Measurements from ENCODE around the gene TFF3.

TFF3 gene

GRCh38 chr21:42320791-42321190 lies 5.6 kb upstream of the TFF3 start:
- no peak for DNase-seq (ENCODE audit: low read depth)

DNA sequence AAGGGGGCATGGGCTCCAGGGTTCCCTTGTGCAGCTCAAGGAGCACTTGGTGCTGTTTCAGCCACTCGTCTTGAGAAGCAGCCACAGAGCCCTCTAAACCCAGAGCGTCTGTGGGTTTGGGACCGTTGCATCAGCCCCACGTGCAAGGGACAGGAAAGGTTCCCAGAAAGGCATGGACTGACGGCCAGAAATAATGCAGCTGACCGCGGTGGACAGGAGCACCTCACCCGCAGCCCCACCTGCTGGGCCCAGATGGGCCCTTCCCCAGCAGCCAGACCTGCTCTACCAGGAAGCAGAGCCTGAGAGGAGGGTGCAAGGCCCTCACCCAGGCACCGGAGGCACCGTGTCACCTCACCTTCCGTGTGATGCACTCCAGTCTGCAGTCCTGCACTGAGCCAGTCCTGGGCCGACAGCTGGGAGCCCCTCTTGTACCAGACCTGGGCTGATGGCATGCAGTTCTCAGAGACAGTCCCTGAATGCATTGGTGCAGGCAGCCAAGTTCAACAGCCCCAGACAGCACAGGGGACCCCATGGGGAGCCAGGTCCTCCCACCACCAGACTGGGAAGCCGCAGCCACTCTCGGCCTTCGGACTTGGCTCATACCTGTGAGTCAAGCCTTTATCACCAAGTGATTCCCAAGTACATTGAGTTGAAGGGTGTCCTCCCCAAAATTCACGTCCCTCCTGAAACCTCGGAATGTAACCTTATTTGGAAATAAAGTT lies 4.8 kb upstream of the TFF3 start:
- no peak for DNase-seq (ENCODE audit: low read depth)

DNA sequence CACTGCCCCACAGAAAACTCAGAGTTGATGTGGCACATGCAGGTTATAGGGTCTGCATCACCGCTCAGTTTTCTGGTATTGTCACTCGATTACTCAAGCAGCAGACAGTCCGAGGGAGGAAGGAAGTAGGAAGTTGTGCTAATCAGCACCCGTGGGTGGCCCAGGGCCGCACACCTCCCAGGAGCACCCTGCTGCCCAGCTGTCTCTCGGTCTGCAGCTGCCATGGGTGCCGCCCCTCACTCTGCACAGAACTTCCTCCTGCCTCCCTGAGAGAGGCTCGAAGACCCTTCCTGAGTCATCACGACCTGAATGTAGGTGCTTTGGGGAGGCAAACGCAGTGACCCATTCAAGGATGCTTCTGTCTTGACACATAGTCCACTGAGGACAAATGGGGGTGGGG lies 4.2 kb upstream of the TFF3 start:
- no peak for DNase-seq (ENCODE audit: low read depth)

- no peak for DNase-seq (ENCODE audit: low read depth)
These were observed 2.9 kb upstream of the TFF3 start for GRCh38 chr21:42317826-42318746.

DNA sequence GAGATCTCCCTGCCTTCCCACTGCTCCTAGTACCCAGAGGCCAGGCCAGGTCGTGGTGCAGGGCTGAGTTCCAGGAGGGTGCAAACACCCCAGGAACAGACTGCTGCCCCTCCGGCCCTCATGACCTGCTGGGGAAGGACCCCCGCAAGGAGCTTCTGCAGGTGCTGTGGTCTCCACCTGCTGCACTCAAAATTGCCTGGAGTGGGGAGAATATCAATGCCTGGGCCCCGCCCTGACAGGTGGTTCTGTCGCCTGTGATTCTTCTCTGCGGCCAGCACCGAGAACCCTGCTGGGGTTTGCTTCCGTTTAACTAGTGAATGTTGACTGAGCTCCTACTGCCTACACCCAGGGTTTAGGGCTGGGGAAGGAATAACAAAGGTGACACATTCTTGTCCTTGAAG lies 2.1 kb upstream of the TFF3 start:
- no peak for DNase-seq (ENCODE audit: low read depth)

- DNase-seq (ENCODE audit: low read depth) = no peak
These were observed 1.7 kb upstream of the TFF3 start for GRCh38 chr21:42316891-42317290.

GRCh38 chr21:42314616-42315295 lies 453 bp downstream of the TFF3 start:
- no peak for DNase-seq (ENCODE audit: low read depth)

DNA sequence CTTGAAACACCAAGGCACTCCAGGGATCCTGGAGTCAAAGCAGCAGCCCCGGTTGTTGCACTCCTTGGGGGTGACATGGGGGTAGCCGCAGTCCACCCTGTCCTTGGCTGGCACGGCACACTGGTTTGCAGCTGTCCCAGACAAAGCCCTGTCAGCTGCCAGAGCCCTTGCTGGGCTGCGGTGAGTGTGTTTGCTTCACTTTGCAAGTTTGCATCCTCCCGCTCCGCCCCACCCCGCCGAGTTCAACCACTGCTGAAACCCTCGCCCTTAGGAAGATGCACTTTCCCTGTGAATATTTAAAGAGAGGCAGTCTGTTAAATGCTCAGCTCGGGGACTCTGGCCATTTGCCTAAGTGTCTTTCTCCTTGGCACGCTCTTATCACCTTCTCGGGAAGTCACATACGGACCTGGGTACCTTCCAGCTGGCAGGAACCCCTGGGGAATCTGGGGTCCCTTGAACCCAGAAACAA lies 1.7 kb downstream of the TFF3 start:
- no peak for DNase-seq (ENCODE audit: low read depth)

- no peak for DNase-seq (ENCODE audit: low read depth)
These were observed 2.5 kb downstream of the TFF3 start for GRCh38 chr21:42312626-42313104.

DNA sequence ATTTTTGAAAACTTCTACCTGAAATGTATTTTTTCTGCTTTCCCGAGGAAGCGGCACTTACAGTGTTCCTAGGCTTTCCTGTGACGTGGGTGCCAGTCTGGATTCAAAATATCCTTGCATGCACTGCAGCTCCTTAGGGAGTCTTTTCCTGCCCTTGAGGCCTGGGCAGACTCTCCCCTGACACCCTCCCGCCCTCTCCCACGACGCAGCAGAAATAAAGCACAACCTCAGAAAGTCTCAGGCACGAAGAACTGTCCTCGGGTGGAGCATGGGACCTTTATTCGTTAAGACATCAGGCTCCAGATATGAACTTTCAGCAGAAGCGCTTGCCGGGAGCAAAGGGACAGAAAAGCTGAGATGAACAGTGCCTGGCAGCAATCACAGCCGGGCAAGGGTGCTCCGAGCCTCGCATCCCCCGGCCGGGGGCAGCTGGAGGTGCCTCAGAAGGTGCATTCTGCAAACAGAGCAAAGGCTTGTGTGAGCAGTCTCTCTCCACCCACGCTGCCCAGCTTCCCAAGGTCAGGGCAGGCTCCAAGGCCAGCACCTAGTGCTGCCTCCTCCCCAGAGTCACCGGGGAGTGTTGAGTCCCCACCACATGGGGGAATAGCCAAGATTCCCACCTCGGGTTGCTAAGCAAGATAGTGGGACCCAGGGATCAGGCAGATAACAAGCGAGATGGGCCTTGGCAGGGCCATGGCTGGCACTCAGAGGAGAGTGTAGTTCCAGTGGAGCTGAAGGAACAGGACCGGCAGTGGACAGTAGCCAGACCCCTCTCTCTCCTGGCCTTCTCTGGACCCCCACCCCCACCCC lies 3.2 kb downstream of the TFF3 start:
- DNase-seq (ENCODE audit: low read depth) = no peak

DNA sequence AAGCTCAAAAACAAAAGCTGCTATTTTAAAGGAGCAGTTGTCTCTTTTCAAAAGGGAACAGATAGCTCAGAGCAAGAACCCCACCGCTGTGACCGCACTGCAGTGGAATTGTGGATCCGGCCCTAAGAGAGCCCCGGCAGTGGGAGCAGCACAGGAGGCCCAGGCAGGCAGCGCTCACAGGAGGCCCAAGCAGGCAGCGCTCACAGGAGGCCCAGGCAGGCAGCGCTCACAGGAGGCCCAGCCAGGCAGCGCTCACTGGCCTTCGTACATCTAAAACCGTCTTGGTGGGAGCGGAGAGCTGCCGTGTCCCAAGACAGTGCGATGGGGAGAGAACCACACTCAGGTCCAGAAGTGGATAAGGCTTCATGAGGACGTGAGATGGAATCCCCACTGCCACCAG lies 4.0 kb downstream of the TFF3 start:
- no peak for DNase-seq (ENCODE audit: low read depth)

DNA sequence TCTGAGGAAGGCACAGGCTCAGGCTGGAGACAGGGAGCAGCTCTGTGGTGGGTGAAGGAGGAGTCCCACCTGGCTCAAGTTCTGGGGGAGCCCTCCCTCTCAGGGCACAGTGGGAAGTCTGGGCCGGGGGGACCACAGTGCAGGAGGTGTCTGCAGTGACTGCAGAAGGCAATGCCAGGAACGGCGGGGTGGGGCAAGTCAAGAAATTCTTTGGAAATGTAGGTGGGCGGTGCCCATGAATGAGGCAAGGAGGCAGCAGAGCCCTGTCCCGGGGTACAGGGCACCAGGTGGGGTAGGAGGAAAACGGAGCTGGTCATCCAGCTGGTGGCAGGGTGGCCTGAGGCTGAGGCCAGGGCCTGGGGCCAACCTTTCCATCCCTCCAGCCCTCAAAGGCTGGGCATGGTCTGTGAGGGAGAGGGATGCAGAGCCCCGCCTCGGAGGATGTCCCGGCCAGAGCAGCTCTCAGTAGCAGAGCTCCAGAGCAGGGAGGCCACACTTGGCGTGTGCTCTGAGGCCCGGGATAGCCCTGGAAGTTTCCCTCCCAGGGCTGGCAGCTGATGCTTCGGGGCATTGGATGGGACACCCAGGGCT lies 4.7 kb downstream of the TFF3 start:
- no peak for DNase-seq (ENCODE audit: low read depth)

- peak; percentile 5 for DNase-seq (ENCODE audit: low read depth)
These were observed 5.4 kb downstream of the TFF3 start for GRCh38 chr21:42309753-42310213.

DNA sequence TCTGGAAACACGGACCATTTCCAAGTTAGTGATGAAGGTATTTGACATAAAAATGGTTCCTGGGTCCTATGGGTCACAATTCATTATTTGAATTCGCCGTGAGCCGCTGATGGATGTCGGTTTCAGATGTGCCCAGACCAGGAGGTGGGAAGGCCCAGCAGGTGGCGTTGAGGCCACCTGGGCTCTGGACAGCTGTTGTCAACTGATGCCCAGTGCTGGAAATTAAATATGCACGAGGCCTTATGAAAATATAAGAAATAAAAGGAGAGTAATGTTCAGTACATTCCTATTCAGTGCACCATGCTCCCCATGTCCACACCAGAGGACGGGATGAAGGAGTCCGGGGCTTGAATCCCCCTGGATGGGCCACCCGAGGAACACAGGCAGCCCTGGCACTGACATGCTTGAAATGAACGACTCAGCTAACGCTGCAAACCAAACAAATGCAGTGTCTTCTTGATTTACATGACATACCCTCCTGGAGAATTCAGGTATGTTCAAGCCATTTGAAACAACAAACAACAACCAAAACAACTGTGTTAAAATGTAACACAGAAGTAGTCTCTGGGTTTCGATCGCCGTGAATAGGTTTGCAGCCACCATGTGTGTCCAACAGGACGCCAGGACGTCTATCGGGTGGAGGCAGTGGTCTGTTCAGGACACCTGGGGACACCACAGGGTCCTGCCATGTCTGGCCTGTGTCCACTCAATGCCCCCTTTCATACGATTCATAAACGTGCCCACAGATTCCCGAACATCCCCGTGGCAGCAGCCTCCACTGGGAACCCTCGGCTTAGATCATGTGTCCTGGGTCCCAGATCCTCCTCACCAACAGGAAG lies 6.1 kb downstream of the TFF3 start:
- no peak for DNase-seq (ENCODE audit: low read depth)

DNA sequence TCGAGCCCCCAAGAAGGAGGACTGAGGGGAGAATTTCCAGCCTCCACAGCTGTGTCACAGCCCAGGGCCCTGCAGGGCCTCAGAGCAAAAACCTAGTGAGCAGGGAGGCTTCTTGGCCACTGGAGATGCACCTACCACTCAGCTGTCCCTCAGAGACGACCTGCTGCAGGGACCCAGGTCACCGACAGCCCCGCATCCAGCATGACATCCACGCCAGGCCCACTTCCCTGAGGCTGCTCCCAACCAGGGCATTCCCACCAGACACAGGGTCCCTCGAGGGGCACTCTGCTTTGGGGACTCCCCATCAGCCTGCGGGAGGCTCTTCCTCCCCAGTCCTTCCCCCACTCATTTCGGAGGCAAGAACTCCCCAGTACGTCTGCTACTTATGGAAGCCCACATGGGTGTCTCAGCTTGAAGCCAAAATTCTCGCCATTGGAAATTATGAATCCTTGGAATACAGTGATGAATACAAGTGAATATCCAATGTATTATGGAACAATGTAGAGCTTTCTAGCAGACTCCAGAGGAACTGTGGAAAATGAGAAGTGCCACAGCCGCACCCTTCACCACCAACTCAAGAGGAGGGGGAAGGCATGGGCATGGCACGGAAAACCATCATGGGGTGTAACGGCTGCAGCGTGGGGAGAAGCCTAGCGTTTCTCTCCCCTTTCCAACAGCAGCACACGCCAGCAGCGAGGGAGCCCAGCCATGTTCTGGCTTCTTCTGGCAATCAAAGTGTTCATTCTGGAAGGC lies 6.9 kb downstream of the TFF3 start:
- DNase-seq (ENCODE audit: low read depth) = no peak

DNA sequence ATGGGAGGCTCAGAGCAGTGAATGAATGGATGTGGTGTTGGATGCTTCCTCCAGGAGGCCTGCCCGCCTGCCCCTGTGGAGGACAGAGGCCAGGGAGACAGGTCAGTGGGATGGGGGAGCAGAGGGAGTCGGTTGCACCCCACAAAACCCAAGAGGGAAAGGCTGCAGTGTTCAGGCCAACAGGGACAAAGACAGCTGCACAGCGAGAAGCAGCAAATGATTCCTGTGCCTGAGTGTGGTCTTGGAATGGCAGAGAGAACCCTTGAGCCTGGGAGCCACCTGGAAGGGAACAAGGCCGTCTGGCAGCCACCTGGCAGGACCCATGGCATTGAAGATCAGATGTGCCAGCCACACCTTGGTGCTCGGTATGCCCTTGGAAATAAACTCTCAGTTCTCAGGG lies 8.1 kb downstream of the TFF3 start:
- DNase-seq (ENCODE audit: low read depth) = no peak

- no peak for DNase-seq (ENCODE audit: low read depth)
These were observed 8.7 kb downstream of the TFF3 start for GRCh38 chr21:42306366-42307035.

- DNase-seq (ENCODE audit: low read depth) = no peak
These were observed 9.5 kb downstream of the TFF3 start for GRCh38 chr21:42305707-42306147.

Measured in amniotic epithelial cell (primary cell).